MM.1S (cell line): ENCODE measurements around the gene UNC5CL.

Experiments used
- DNase-seq: peaks from one replicate; pipeline ENCODE4 v3.0.0-alpha.2; 2015
- H2AFZ ChIP-seq: fragments of 300-600 bp; sonication (generic); 2 replicates; pipeline ENCODE4 v1.6.0; 2016; ENCODE audit warnings: antibody characterized with exemption, low read length
- H3F3A ChIP-seq: fragments of 300-600 bp; sonication (generic); 2 replicates; pipeline ENCODE4 v1.6.1; 2016; ENCODE audit warnings: mild to moderate bottlenecking, antibody characterized with exemption, low read length, moderate library complexity, mixed read lengths; ENCODE audit not compliant: insufficient read depth
- H3K27ac ChIP-seq: fragments of 300-600 bp; sonication (generic); 2 replicates; pipeline ENCODE4 v1.5.1; 2016; ENCODE audit warnings: mild to moderate bottlenecking, low read length
- H3K27me3 ChIP-seq: fragments of 300-600 bp; sonication (generic); replicated peaks from 2 replicates; pipeline ENCODE4 v1.6.0; 2016; ENCODE audit warnings: low read length; ENCODE audit not compliant: insufficient read depth
- H3K36me3 ChIP-seq: fragments of 300-600 bp; sonication (generic); replicated peaks from 2 replicates; pipeline ENCODE4 v1.6.1; 2016; ENCODE audit warnings: mild to moderate bottlenecking, low read length, mixed read lengths; ENCODE audit not compliant: insufficient read depth
- H3K4me1 ChIP-seq: fragments of 300-600 bp; sonication (generic); 2 replicates; pipeline ENCODE4 v1.6.1; 2016; ENCODE audit warnings: low read length, mixed read lengths
- H3K4me2 ChIP-seq: fragments of 300-600 bp; sonication (generic); 2 replicates; pipeline ENCODE4 v1.6.0; 2016; ENCODE audit warnings: low read depth, low read length
- H3K4me3 ChIP-seq: fragments of 300-600 bp; sonication (generic); 2 replicates; pipeline ENCODE4 v1.5.1; 2016; ENCODE audit warnings: low read length, mixed read lengths
- H3K79me2 ChIP-seq: fragments of 300-600 bp; sonication (generic); 2 replicates; pipeline ENCODE4 v1.6.1; 2016; ENCODE audit warnings: mixed run types, low read length, mixed read lengths
- H3K9ac ChIP-seq: fragments of 300-600 bp; sonication (generic); 2 replicates; pipeline ENCODE4 v1.6.1; 2016; ENCODE audit warnings: low read length, mixed read lengths
- H3K9me2 ChIP-seq: fragments of 300-600 bp; sonication (generic); replicated peaks from 2 replicates; pipeline ENCODE4 v1.6.1; 2016; ENCODE audit warnings: mild to moderate bottlenecking, low read length, mixed read lengths; ENCODE audit not compliant: insufficient read depth
- H3K9me3 ChIP-seq: fragments of 300-600 bp; sonication (generic); replicated peaks from 2 replicates; pipeline ENCODE4 v1.6.1; 2016; ENCODE audit warnings: mild to moderate bottlenecking, low read length, mixed read lengths; ENCODE audit not compliant: insufficient read depth
- H4K20me1 ChIP-seq: fragments of 300-600 bp; sonication (generic); 2 replicates; pipeline ENCODE4 v1.6.1; 2016; ENCODE audit warnings: mild to moderate bottlenecking, low read length, moderate library complexity, mixed read lengths; ENCODE audit not compliant: insufficient read depth
- EZH2 ChIP-seq: fragments of 300-600 bp; sonication (generic); optimal IDR thresholded peaks from 2 replicates; pipeline ENCODE3; 2017; ENCODE audit warnings: low read depth, mild to moderate bottlenecking, antibody characterized with exemption, low read length, mixed read lengths
- EZH2phosphoT487 ChIP-seq: fragments of 300-600 bp; sonication (generic); IDR thresholded peaks from 2 replicates; pipeline ENCODE4 v1.6.1; 2018; ENCODE audit warnings: antibody characterized with exemption, low read length
- TF ChIP-seq, protein P1 (sequence below): fragments of 300-600 bp; sonication (generic); IDR thresholded peaks from 2 replicates; pipeline ENCODE4 v1.5.1; 2016; ENCODE audit warnings: antibody characterized with exemption, low read length, mixed read lengths

Gene UNC5CL

DNA sequence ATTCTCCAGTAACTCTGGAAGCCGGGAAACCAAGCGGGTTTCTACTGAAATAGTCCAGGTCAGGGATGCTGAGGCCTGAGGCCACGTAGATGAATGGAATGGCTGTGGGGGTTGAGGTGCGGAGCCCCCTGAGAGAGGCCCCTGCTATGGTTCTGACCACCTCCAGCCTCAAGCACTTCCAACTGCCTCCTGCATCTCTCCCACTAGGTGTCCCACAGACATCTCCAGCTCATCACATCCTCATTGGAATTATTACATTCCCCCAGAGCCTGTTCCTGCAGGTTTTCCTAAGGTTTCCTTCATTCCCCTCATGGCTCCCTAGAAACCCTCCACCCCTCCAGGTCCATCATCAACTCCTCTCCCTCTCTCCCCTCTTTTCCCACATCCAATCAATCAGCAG is 48.7 kb downstream of the UNC5CL start:
- TF ChIP-seq, protein P1, sequence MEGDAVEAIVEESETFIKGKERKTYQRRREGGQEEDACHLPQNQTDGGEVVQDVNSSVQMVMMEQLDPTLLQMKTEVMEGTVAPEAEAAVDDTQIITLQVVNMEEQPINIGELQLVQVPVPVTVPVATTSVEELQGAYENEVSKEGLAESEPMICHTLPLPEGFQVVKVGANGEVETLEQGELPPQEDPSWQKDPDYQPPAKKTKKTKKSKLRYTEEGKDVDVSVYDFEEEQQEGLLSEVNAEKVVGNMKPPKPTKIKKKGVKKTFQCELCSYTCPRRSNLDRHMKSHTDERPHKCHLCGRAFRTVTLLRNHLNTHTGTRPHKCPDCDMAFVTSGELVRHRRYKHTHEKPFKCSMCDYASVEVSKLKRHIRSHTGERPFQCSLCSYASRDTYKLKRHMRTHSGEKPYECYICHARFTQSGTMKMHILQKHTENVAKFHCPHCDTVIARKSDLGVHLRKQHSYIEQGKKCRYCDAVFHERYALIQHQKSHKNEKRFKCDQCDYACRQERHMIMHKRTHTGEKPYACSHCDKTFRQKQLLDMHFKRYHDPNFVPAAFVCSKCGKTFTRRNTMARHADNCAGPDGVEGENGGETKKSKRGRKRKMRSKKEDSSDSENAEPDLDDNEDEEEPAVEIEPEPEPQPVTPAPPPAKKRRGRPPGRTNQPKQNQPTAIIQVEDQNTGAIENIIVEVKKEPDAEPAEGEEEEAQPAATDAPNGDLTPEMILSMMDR = no peak
- TF ChIP-seq EZH2phosphoT487 (no peak), EZH2 (no peak)
- H3K9me2 ChIP-seq = no peaks in the 10 kb centered on the region
- no peak overlapping the region for H3K4me2 ChIP-seq
- H3F3A ChIP-seq = no peaks in the 10 kb centered on the region
- no peak overlapping the region for H3K27ac ChIP-seq
- H4K20me1 ChIP-seq = no peaks in the 10 kb centered on the region
- H3K27me3 ChIP-seq = no peaks in the 10 kb centered on the region
- H3K4me3 ChIP-seq = no peak overlapping the region
- H3K36me3 ChIP-seq = no peaks in the 10 kb centered on the region
- H3K79me2 ChIP-seq = no peaks in the 10 kb centered on the region
- no peak overlapping the region for H2AFZ ChIP-seq
- no peak for DNase-seq
- H3K9ac ChIP-seq = no peak overlapping the region
- H3K9me3 ChIP-seq = no peaks in the 10 kb centered on the region
- H3K4me1 ChIP-seq = no peaks in the 10 kb centered on the region

DNA sequence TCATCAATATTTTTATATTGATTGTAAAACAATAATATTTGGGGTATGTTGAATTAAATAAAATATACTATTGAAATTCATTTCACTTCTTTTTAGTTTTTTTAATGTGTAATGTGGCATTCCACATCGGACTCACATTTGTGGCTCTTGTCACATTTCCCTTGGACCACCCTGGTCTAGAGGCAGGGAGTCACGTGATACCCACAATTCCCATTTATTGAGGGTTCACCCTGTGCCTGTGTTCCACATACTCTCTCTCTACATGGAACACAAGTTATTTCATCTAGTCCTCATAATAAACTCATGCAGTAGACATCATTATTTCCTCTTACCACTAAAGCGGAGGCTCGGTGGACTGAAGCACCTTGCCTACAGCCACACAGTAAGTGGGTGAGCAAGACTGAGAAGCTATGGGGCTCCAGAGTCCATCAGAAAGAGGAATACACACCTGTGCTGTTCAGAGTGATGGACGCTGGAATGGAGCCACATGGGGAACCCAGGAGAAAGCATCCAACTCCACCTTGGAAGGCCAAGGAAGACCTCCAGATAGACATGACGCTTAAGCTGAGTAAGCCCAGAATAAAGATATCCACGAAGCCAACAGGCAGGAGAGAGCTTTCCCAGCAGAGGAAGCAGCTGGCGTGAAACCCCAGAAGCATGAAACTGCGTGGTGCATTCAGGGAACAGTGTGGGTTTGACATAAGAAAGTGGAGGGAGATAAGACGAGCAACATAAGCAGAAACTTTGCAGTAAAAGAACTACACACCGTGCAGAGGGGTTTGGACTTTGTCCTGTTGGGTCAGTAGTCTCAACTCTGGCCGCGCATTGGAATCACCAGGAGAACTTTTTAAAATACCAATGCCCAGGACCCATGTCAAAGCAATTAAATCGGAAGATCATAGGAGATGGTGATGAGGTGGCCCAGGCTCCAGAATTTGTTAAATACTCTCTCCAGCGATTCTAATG is 49.5 kb downstream of the UNC5CL start:
- Histone ChIP-seq H3K9me2 (no peaks in the 10 kb centered on the region), H4K20me1 (no peaks in the 10 kb centered on the region), H3K79me2 (no peaks in the 10 kb centered on the region), H3F3A (no peaks in the 10 kb centered on the region), H3K4me1 (no peaks in the 10 kb centered on the region), H3K36me3 (no peaks in the 10 kb centered on the region), H3K9me3 (no peaks in the 10 kb centered on the region), H3K4me2 (no peak overlapping the region), H3K27ac (no peak overlapping the region), H3K27me3 (no peaks in the 10 kb centered on the region), H3K4me3 (no peak overlapping the region), H3K9ac (no peak overlapping the region), H2AFZ (no peak overlapping the region)
- TF ChIP-seq EZH2phosphoT487 = no peak
- TF ChIP-seq, protein P1 = no peak
- no peak for TF ChIP-seq EZH2
- no peak for DNase-seq

DNA sequence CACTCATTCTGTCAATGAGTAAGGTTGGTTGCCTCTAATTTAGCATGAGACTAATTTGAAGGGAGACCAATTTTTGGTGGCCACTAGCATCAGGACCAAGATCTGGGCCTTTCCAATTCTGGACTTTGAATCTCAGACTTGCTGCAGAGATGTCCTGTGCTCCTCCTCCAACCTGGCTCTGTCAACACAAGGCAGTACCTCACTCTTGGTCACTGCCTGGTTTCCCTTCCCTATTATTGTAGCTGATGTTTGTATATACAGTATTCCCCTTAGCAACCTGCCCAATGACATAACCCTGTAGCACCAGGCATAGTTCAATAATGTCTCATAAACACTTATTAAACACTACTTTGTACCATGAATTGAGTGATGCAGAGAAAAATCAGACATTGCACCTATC is 50.4 kb downstream of the UNC5CL start:
- DNase-seq = no peak
- TF ChIP-seq, protein P1 = no peak
- Histone ChIP-seq H3K79me2 (no peaks in the 10 kb centered on the region), H3K4me3 (no peak overlapping the region), H3K4me2 (no peak overlapping the region), H3K9me2 (no peaks in the 10 kb centered on the region), H2AFZ (no peak overlapping the region), H3K9me3 (no peaks in the 10 kb centered on the region), H3K27me3 (no peaks in the 10 kb centered on the region), H3K27ac (no peak overlapping the region), H3K4me1 (no peaks in the 10 kb centered on the region), H3F3A (no peaks in the 10 kb centered on the region), H4K20me1 (no peaks in the 10 kb centered on the region), H3K36me3 (no peaks in the 10 kb centered on the region), H3K9ac (no peak overlapping the region)
